Naive thymus-derived CD8-positive, alpha-beta T cell (primary cell): ENCODE data around the gene ATP11C. TPM values are rescaled to one million over a fixed set of nuclear protein-coding genes. Genes with fewer than 3 reads are reported as not detected.

Experiments used
- ATAC-seq, 2 donors: fragments of 150-1000 bp; cut with Tn5 transposase in 1 of 2; sonication (Bioruptor Pico), chemical (Tn5 transposase) in 1 of 2; 1 replicate in 1 of 2; 2 replicates in 1 of 2; pipeline ENCODE4 v1.10.0; 2021; ENCODE audit warnings: mild to moderate bottlenecking in 2 of 2, moderate library complexity in 2 of 2
- POLR2A ChIA-PET: fragments of 350-600 bp; sonication (Branson Sonifier 250); formaldehyde crosslinking; loops from one replicate; lab custom pipeline; 2021; ENCODE audit warnings: antibody characterized with exemption; lab: Charles Lee
- DNase-seq, 10 donors: peaks; one replicate each; pipeline versions ENCODE4 v3.0.0 to v3.0.0-alpha.2; 2020 to 2022
- H3K27ac Mint-ChIP-seq, 10 donors: one replicate each; pipeline ENCODE4 v1.8.0; 2020 to 2022; ENCODE audit warnings: mild to moderate bottlenecking in 10 of 10, mixed read lengths in 10 of 10, moderate library complexity in 4 of 10, inconsistent platforms in 1 of 10
- H3K27me3 Mint-ChIP-seq, 5 donors: one replicate each; pipeline ENCODE4 v1.8.0; 2021 to 2022; ENCODE audit warnings: mixed read lengths in 5 of 5
- H3K36me3 Mint-ChIP-seq, 3 donors: one replicate each; pipeline ENCODE4 v1.8.0; 2020 to 2022; ENCODE audit warnings: mixed read lengths in 3 of 3, mild to moderate bottlenecking in 2 of 3, inconsistent platforms in 1 of 3
- H3K4me1 Mint-ChIP-seq, 4 donors: one replicate each; pipeline ENCODE4 v1.8.0; 2021 to 2022; ENCODE audit warnings: mixed read lengths in 4 of 4
- H3K4me3 Mint-ChIP-seq, 10 donors: one replicate each; pipeline ENCODE4 v1.8.0; 2020 to 2022; ENCODE audit warnings: mild to moderate bottlenecking in 10 of 10, mixed read lengths in 10 of 10, moderate library complexity in 6 of 10, inconsistent platforms in 1 of 10
- H3K9me3 Mint-ChIP-seq, 9 donors: one replicate each; pipeline ENCODE4 v1.8.0; 2020 to 2022; ENCODE audit warnings: mixed read lengths in 9 of 9, mild to moderate bottlenecking in 3 of 9, inconsistent platforms in 1 of 9, moderate library complexity in 1 of 9
- polyA plus RNA-seq, 3 donors: library from polyadenylated mRNA; unstranded; fragments of 300-500 nt; fragmentation: Illumina TruSeq; gene quantifications; one replicate each; pipeline ENCODE4 v1.2.3, GENCODE V29; 2021
- total RNA-seq, 8 experiments: library from RNA in 2 of 8; stranded (reverse) in 2 of 8; gene quantifications; one replicate each; pipeline ENCODE4 v1.2.3 and lab custom pipeline; 2021 to 2026

Gene ATP11C
- total and polyA plus RNA-seq, 5 experiments from 2014 or later = 2.2 to 37.0 (median 7.4) TPM

- peaks cover 4 to 9% (median 9%) of the 10 kb centered on the region in 3 donors for H3K36me3 Mint-ChIP-seq
- H3K27ac Mint-ChIP-seq = no peak overlapping the region
- POLR2A ChIA-PET = no interaction called here
- H3K4me1 Mint-ChIP-seq = peaks cover 13 to 32% (median 20%) of the 10 kb centered on the region in 4 donors
- H3K27me3 Mint-ChIP-seq = no peaks in the 10 kb centered on the region
- DNase-seq = no peak
- no peak overlapping the region for H3K4me3 Mint-ChIP-seq
- ATAC-seq = no peak
- H3K9me3 Mint-ChIP-seq = no peaks in the 10 kb centered on the region
Measured at GRCh38 chrX:139914421-139914820, 18.4 kb downstream of the ATP11C start.

- ATAC-seq = no peak
- Mint-ChIP-seq H3K4me3 (no peak overlapping the region), H3K9me3 (no peaks in the 10 kb centered on the region), H3K27me3 (no peaks in the 10 kb centered on the region), H3K36me3 (peaks cover 4 to 9% (median 8%) of the 10 kb centered on the region in 3 donors), H3K4me1 (peaks cover 21 to 51% (median 42%) of the 10 kb centered on the region in 4 donors), H3K27ac (peak overlapping the region in 1 of 10 donors; percentile 10)
- DNase-seq = no peak
- POLR2A ChIA-PET = no interaction called here
Measured at GRCh38 chrX:139909712-139910111, 23.1 kb downstream of the ATP11C start.

- no peaks in the 10 kb centered on the region for H3K9me3 Mint-ChIP-seq
- no peak for DNase-seq
- no peak for ATAC-seq
- H3K4me1 Mint-ChIP-seq = peaks cover 19 to 51% (median 45%) of the 10 kb centered on the region in 4 donors
- POLR2A ChIA-PET = no interaction called here
- peaks cover 0 to 5% (median 0%) of the 10 kb centered on the region in 3 donors for H3K36me3 Mint-ChIP-seq
- peak overlapping the region in 1 of 10 donors; percentile 15 for H3K4me3 Mint-ChIP-seq
- H3K27me3 Mint-ChIP-seq = no peaks in the 10 kb centered on the region
- H3K27ac Mint-ChIP-seq = peak overlapping the region in 2 of 10 donors; percentile 3 to 74
Measured at GRCh38 chrX:139907078-139907477, 25.8 kb downstream of the ATP11C start.

- no peaks in the 10 kb centered on the region for H3K27me3 Mint-ChIP-seq
- POLR2A ChIA-PET = no interaction called here
- H3K27ac Mint-ChIP-seq = peak overlapping the region in 1 of 10 donors; percentile 7
- H3K4me3 Mint-ChIP-seq = no peak overlapping the region
- no peaks in the 10 kb centered on the region for H3K9me3 Mint-ChIP-seq
- peak in 1 of 10 donors; percentile 20 for DNase-seq
- ATAC-seq = no peak
- H3K4me1 Mint-ChIP-seq = peaks cover 18 to 44% (median 38%) of the 10 kb centered on the region in 4 donors
- H3K36me3 Mint-ChIP-seq = peaks cover 0 to 5% (median 0%) of the 10 kb centered on the region in 3 donors
Measured at GRCh38 chrX:139905743-139906142, 27.1 kb downstream of the ATP11C start.

GRCh38 chrX:139905051-139905450 is 27.8 kb downstream of the ATP11C start:
- Mint-ChIP-seq H3K4me1 (peaks cover 18 to 44% (median 35%) of the 10 kb centered on the region in 4 donors), H3K4me3 (no peak overlapping the region), H3K27me3 (no peaks in the 10 kb centered on the region), H3K27ac (no peak overlapping the region), H3K9me3 (no peaks in the 10 kb centered on the region), H3K36me3 (peaks cover 0 to 5% (median 0%) of the 10 kb centered on the region in 3 donors)
- DNase-seq (no peak), ATAC-seq (no peak)
- POLR2A ChIA-PET = no interaction called here

GRCh38 chrX:139903210-139903609 is 29.6 kb downstream of the ATP11C start:
- Mint-ChIP-seq H3K27ac (no peak overlapping the region), H3K4me1 (peaks cover 14 to 37% (median 26%) of the 10 kb centered on the region in 4 donors), H3K4me3 (no peak overlapping the region), H3K36me3 (peaks cover 0 to 5% (median 0%) of the 10 kb centered on the region in 3 donors), H3K9me3 (no peaks in the 10 kb centered on the region), H3K27me3 (no peaks in the 10 kb centered on the region)
- DNase-seq = no peak
- ATAC-seq = no peak
- POLR2A ChIA-PET = no interaction called here

- Mint-ChIP-seq H3K4me1 (peaks cover 10 to 35% (median 21%) of the 10 kb centered on the region in 4 donors), H3K27ac (peak overlapping the region in 1 of 10 donors; percentile 19), H3K4me3 (peak overlapping the region in 1 of 10 donors; percentile 15), H3K9me3 (no peaks in the 10 kb centered on the region), H3K36me3 (peaks cover 0 to 5% (median 0%) of the 10 kb centered on the region in 3 donors), H3K27me3 (no peaks in the 10 kb centered on the region)
- POLR2A ChIA-PET = no interaction called here
- ATAC-seq (no peak), DNase-seq (no peak)
Measured at GRCh38 chrX:139902559-139902958, 30.3 kb downstream of the ATP11C start.

- peak overlapping the region in 2 of 10 donors; percentile 27 to 32 for H3K27ac Mint-ChIP-seq
Measured at GRCh38 chrX:139898334-139898733, 34.5 kb downstream of the ATP11C start.

GRCh38 chrX:139892512-139892911 is 40.3 kb downstream of the ATP11C start:
- Mint-ChIP-seq H3K27me3 (no peaks in the 10 kb centered on the region), H3K36me3 (peaks cover 0 to 8% (median 4%) of the 10 kb centered on the region in 3 donors), H3K27ac (peak overlapping the region in 2 of 10 donors; percentile 0 to 15), H3K4me3 (no peak overlapping the region), H3K9me3 (peaks cover 0 to 2% (median 0%) of the 10 kb centered on the region in 9 donors), H3K4me1 (peaks cover 9 to 43% (median 28%) of the 10 kb centered on the region in 4 donors)
- ATAC-seq = no peak
- POLR2A ChIA-PET = no interaction called here
- no peak for DNase-seq

More at GRCh38 chrX:139898334-139898733, 34.5 kb downstream of the ATP11C start:
- no peak overlapping the region for H3K4me3 Mint-ChIP-seq
- ATAC-seq (no peak), DNase-seq (no peak)
- no peaks in the 10 kb centered on the region for H3K27me3 Mint-ChIP-seq
- H3K4me1 Mint-ChIP-seq = peaks cover 4 to 24% (median 13%) of the 10 kb centered on the region in 4 donors
- peaks cover 0 to 7% (median 2%) of the 10 kb centered on the region in 3 donors for H3K36me3 Mint-ChIP-seq
- POLR2A ChIA-PET = no interaction called here
- peaks cover 0 to 2% (median 0%) of the 10 kb centered on the region in 9 donors for H3K9me3 Mint-ChIP-seq

- peak overlapping the region in 3 of 10 donors; percentile 11 to 61 (median 55) for H3K27ac Mint-ChIP-seq
- DNase-seq (no peak), ATAC-seq (no peak)
- H3K36me3 Mint-ChIP-seq = peaks cover 0 to 7% (median 4%) of the 10 kb centered on the region in 3 donors
- peaks cover 8 to 42% (median 28%) of the 10 kb centered on the region in 4 donors for H3K4me1 Mint-ChIP-seq
- POLR2A ChIA-PET = no interaction called here
- no peak overlapping the region for H3K4me3 Mint-ChIP-seq
- no peaks in the 10 kb centered on the region for H3K27me3 Mint-ChIP-seq
- H3K9me3 Mint-ChIP-seq = peaks cover 0 to 1% (median 0%) of the 10 kb centered on the region in 9 donors
Measured at GRCh38 chrX:139890991-139891700, 41.7 kb downstream of the ATP11C start.

GRCh38 chrX:139889760-139890159 is 43.1 kb downstream of the ATP11C start:
- Mint-ChIP-seq H3K27ac (peak overlapping the region in 1 of 10 donors; percentile 41), H3K4me1 (peaks cover 11 to 39% (median 26%) of the 10 kb centered on the region in 4 donors), H3K4me3 (no peak overlapping the region), H3K36me3 (peaks cover 0 to 15% (median 2%) of the 10 kb centered on the region in 3 donors), H3K9me3 (no peaks in the 10 kb centered on the region), H3K27me3 (no peaks in the 10 kb centered on the region)
- DNase-seq = no peak
- no peak for ATAC-seq
- POLR2A ChIA-PET = no interaction called here

- no peak overlapping the region for H3K27ac Mint-ChIP-seq
- POLR2A ChIA-PET = no interaction called here
- no peaks in the 10 kb centered on the region for H3K27me3 Mint-ChIP-seq
- ATAC-seq = no peak
- H3K4me3 Mint-ChIP-seq = no peak overlapping the region
- H3K36me3 Mint-ChIP-seq = peaks cover 0 to 27% (median 4%) of the 10 kb centered on the region in 3 donors
- peaks cover 9 to 25% (median 16%) of the 10 kb centered on the region in 4 donors for H3K4me1 Mint-ChIP-seq
- no peak for DNase-seq
- H3K9me3 Mint-ChIP-seq = no peaks in the 10 kb centered on the region
Measured at GRCh38 chrX:139883984-139884383, 48.9 kb downstream of the ATP11C start.

- POLR2A ChIA-PET = no interaction called here
- Mint-ChIP-seq H3K36me3 (peaks cover 0 to 30% (median 3%) of the 10 kb centered on the region in 3 donors), H3K27me3 (no peaks in the 10 kb centered on the region), H3K9me3 (no peaks in the 10 kb centered on the region), H3K4me1 (peaks cover 9 to 34% (median 25%) of the 10 kb centered on the region in 4 donors), H3K27ac (no peak overlapping the region), H3K4me3 (no peak overlapping the region)
- no peak for ATAC-seq
- DNase-seq = no peak
Measured at GRCh38 chrX:139882299-139882698, 50.6 kb downstream of the ATP11C start.
